Measurements from ENCODE around the gene NT5DC1.
A peak's percentile ranks its signal among the peaks of the same experiment; 100 is the strongest.

Gene NT5DC1

GRCh38 chr6:116277124-116277523 lies 176.5 kb downstream of the NT5DC1 start:
- no peak for TF ChIP-seq CTCF (IDR thresholded peaks at IDR 0.05; ENCODE audit: insufficient read depth, low read length, missing control alignments)
- H3K4me3 ChIP-seq (ENCODE audit: low read depth, low read length), result peak overlapping the region; percentile 39
- CTCF ChIA-PET, result interaction anchor here (0.6 to 5.3 kb wide), 8 partner anchors 8 to 257 kb away, joined by 3 to 37 read pairs (median 8); partner anchors contain the start of gene TSPYL4
- DNase-seq (ENCODE audit: low read depth, low spot score), result no peak
- POLR2A ChIA-PET, result no interaction called here

DNA sequence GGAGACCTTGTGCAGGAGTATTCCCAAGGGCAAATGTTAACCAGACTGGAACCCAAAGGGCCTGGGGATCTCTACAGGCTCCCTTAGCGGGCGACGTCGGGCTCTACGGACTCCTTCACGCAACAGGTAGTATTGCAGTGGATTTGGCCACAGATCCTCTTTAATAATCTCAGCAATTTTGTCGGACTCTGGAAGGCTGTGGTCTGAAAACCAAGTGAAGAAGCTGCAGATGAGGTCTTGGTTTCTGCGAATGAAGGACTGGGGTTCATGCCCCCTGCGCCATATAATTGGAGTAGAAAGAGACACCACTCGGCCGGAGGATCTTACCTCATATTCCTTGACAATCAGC lies 177.8 kb downstream of the NT5DC1 start:
- DNase-seq (ENCODE audit: low read depth, low spot score), result no peak
- CTCF ChIA-PET, result interaction anchor here (0.8 to 5.3 kb wide), 9 partner anchors 9 to 287 kb away, joined by 3 to 37 read pairs (median 14); partner anchors contain the start of gene TSPYL4
- TF ChIP-seq CTCF (IDR thresholded peaks at IDR 0.05; ENCODE audit: insufficient read depth, low read length, missing control alignments), result no peak
- POLR2A ChIA-PET, result interaction anchor here (1.1 to 2.1 kb wide), 2 partner anchors 93 to 118 kb away, joined by 4 to 10 read pairs; partner anchors contain the start of gene DSE
- H3K4me3 ChIP-seq (ENCODE audit: low read depth, low read length), result peak overlapping the region; percentile 90

- CTCF ChIA-PET, result interaction anchor here (0.7 to 5.3 kb wide), 10 partner anchors 9 to 287 kb away, joined by 3 to 37 read pairs (median 12); no protein-coding TSS in a partner anchor
- DNase-seq (ENCODE audit: low read depth, low spot score), result no peak
- H3K4me3 ChIP-seq (ENCODE audit: low read depth, low read length), result peak overlapping the region; percentile 90
- no peak for TF ChIP-seq CTCF (IDR thresholded peaks at IDR 0.05; ENCODE audit: insufficient read depth, low read length, missing control alignments)
- POLR2A ChIA-PET, result interaction anchor here (1.1 to 2.1 kb wide), 6 partner anchors 9 to 284 kb away, joined by 3 to 10 read pairs (median 4); partner anchors contain the start of gene DSE
Measured at GRCh38 chr6:116278854-116279231, 178.2 kb downstream of the NT5DC1 start.

GRCh38 chr6:116279232-116280160 lies 178.8 kb downstream of the NT5DC1 start, which contains the start of gene TSPYL1:
Gene TSPYL1 (minus strand): TSS chr6:116279930. CDS start chr6:116279830, 100 bp downstream.
- TF ChIP-seq CTCF (IDR thresholded peaks at IDR 0.05; ENCODE audit: insufficient read depth, low read length, missing control alignments), result no peak
- H3K4me3 ChIP-seq (ENCODE audit: low read depth, low read length), result peak within 1 kb of the TSS; percentile 90
- ChIA-PET CTCF (interaction anchor here (0.7 to 5.3 kb wide), 16 partner anchors 8 to 286 kb away, joined by 3 to 37 read pairs (median 6); partner anchors contain the start of genes CALHM4 and CALHM5), POLR2A (interaction anchor here (0.8 to 2.1 kb wide), 10 partner anchors 9 to 284 kb away, joined by 3 to 10 read pairs (median 4); partner anchors contain the start of genes DSE and TSPYL4)
- DNase-seq (ENCODE audit: low read depth, low spot score), result peak; percentile 59

GRCh38 chr6:116280161-116280932 lies 179.7 kb downstream of the NT5DC1 start:
- TF ChIP-seq CTCF (IDR thresholded peaks at IDR 0.05; ENCODE audit: insufficient read depth, low read length, missing control alignments), result no peak
- H3K4me3 ChIP-seq (ENCODE audit: low read depth, low read length), result peak overlapping the region; percentile 90
- CTCF ChIA-PET, result interaction anchor here (0.9 to 5.3 kb wide), 18 partner anchors 8 to 285 kb away, joined by 3 to 37 read pairs (median 4); partner anchors contain the start of genes CALHM4 and CALHM5
- POLR2A ChIA-PET, result interaction anchor here (0.8 to 2.1 kb wide), 8 partner anchors 8 to 283 kb away, joined by 3 to 10 read pairs (median 4); partner anchors contain the start of genes DSE and TSPYL4
- no peak for DNase-seq (ENCODE audit: low read depth, low spot score)

Data from AG04449 (cell line).